ENCODE data around the gene BACH2. TPM values are rescaled to one million over a fixed set of nuclear protein-coding genes. Genes with fewer than 3 reads are reported as not detected.

BACH2 gene
- polyA plus RNA-seq, 1 experiment: 0.10 TPM

DNA sequence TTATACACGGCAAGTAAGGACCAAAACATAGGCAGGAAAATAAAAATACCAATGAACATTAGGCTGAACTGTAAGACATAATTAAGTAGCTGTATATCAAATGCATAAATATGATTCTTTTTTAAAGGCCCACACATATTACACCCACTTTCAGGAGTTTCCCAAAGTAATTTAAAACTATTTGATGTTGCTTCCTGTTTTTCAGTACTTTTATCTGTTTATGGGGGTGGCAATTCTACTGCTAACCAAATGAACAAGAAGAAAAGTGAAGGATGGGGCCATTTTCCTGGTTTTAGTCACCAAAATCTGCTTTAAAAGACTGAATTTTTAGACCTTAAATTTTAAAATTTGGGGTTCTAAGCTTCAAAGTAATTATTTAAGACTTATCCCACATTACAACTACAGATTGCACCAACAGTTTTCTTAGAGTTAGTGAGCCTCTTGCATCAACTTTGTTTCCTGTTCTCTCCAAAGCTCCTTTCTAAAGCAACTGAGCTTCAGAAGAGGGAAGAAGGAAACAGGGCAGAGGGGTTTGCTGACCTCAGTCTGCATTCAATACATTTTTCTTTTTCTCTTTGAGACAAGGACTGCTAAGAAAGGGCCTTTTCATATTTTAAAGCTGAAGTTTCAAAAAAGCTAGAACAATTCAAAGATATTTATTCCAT is 191.0 kb downstream of the BACH2 start:
- CTCF ChIA-PET: interaction anchor here (0.8 to 1.8 kb wide), 3 partner anchors 13 to 134 kb away, joined by 3 to 6 read pairs (median 3); no protein-coding TSS in a partner anchor
- TF ChIP-seq CTCF (IDR thresholded peaks at IDR 0.05; ENCODE audit: insufficient read depth, low read depth, low read length): no peak
- Histone ChIP-seq H3K27me3 (ENCODE audit: control insufficient read depth, insufficient read depth, low read length) (peaks cover 7% of the 10 kb centered on the region; the same call in 1 of the 2 replicates), H3K4me3 (ENCODE audit: low read depth, low read length) (no peak overlapping the region), H3K36me3 (ENCODE audit: control insufficient read depth, insufficient read depth, low read length) (no peaks in the 10 kb centered on the region)
- DNase-seq (ENCODE audit: low read depth): no peak
- POLR2A ChIA-PET: interaction anchor here (0.6 kb wide), 2 partner anchors 116 to 265 kb away, joined by 3 read pairs; no protein-coding TSS in a partner anchor

GRCh38 chr6:90103056-90103800 is 193.4 kb downstream of the BACH2 start:
- Histone ChIP-seq H3K36me3 (ENCODE audit: control insufficient read depth, insufficient read depth, low read length) (no peaks in the 10 kb centered on the region), H3K4me3 (ENCODE audit: low read depth, low read length) (peak overlapping the region; percentile 1; the same call in 1 of the 2 replicates), H3K27me3 (ENCODE audit: control insufficient read depth, insufficient read depth, low read length) (peaks cover 4% of the 10 kb centered on the region; the same call in 1 of the 2 replicates)
- TF ChIP-seq CTCF (IDR thresholded peaks at IDR 0.05; ENCODE audit: insufficient read depth, low read depth, low read length): no peak
- peak; percentile 9 for DNase-seq (ENCODE audit: low read depth)
- ChIA-PET CTCF (no interaction called here), POLR2A (no interaction called here)

DNA sequence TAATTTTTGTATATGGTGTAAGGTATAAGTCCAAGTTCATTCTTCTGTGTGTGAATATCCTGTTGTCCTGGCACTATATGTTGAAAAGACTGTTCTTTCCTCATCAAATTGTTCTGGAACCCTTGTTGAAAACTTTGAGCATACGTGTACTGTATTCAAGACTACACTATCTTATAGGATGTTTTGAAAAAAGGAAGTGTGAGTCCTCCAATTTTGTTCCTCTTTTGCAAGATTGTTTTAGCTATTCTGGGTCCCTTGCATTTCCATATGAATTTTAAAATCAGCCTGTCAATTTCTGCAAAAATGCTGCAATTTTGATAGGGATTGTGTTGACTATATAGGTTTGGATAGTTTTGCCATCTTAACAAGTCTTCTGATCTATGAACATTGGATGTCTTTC is 195.2 kb downstream of the BACH2 start:
- POLR2A ChIA-PET: no interaction called here
- CTCF ChIA-PET: no interaction called here
- H3K4me3 ChIP-seq (ENCODE audit: low read depth, low read length): no peak overlapping the region

DNA sequence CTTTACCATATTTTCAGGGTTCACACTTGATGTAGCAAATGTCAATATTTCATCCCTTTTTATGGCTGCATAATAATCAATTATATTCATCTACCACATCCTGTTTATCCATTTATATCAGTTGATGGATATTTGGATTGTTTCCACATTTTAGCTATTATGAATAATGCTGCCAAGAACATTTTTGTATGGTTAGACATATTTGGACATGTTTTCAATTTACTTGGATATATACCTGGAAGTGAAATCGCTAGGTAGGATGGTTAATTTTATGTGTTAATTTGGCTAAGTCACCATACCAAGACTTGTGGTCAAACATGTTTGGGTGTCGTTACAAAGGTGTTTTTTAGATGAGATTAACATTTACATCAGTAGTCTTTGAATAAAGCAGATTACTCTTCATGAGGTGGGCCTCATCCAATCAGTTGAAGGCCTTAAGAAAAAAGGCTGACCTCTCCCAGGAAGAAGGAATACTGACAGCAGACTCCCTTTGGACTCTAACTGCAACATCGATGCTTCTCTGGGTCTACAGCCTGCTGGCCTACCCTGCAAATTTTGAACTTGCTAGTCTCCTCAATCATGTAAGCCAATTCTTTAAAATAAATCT is 196.5 kb downstream of the BACH2 start:
- ChIA-PET CTCF (interaction anchor here (1.3 kb wide), 1 partner anchor 9 kb away, joined by 3 read pairs; no protein-coding TSS in a partner anchor), POLR2A (no interaction called here)
- no peak for DNase-seq (ENCODE audit: low read depth)
- no peak for TF ChIP-seq CTCF (IDR thresholded peaks at IDR 0.05; ENCODE audit: insufficient read depth, low read depth, low read length)
- no peak overlapping the region for H3K4me3 ChIP-seq (ENCODE audit: low read depth, low read length)
- no peaks in the 10 kb centered on the region for H3K36me3 ChIP-seq (ENCODE audit: control insufficient read depth, insufficient read depth, low read length)
- peaks cover 3% of the 10 kb centered on the region; the same call in 1 of the 2 replicates for H3K27me3 ChIP-seq (ENCODE audit: control insufficient read depth, insufficient read depth, low read length)

More for the DNA sequence above, 195.2 kb downstream of the BACH2 start:
- Histone ChIP-seq H3K27me3 (ENCODE audit: control insufficient read depth, insufficient read depth, low read length) (peaks cover 4% of the 10 kb centered on the region; the same call in 1 of the 2 replicates), H3K36me3 (ENCODE audit: control insufficient read depth, insufficient read depth, low read length) (no peaks in the 10 kb centered on the region)
- DNase-seq (ENCODE audit: low read depth): no peak
- no peak for TF ChIP-seq CTCF (IDR thresholded peaks at IDR 0.05; ENCODE audit: insufficient read depth, low read depth, low read length)

- CTCF ChIA-PET: interaction anchor here (0.7 to 2.5 kb wide), 4 partner anchors 15 to 295 kb away, joined by 3 to 6 read pairs (median 4); no protein-coding TSS in a partner anchor
- Histone ChIP-seq H3K27me3 (ENCODE audit: control insufficient read depth, insufficient read depth, low read length) (no peaks in the 10 kb centered on the region; the same call in 1 of the 2 replicates), H3K36me3 (ENCODE audit: control insufficient read depth, insufficient read depth, low read length) (no peaks in the 10 kb centered on the region), H3K4me3 (ENCODE audit: low read depth, low read length) (no peak overlapping the region)
- no peak for DNase-seq (ENCODE audit: low read depth)
- TF ChIP-seq CTCF (IDR thresholded peaks at IDR 0.05; ENCODE audit: insufficient read depth, low read depth, low read length): no peak
- POLR2A ChIA-PET: no interaction called here
These were observed 198.0 kb downstream of the BACH2 start for GRCh38 chr6:90098627-90099026.

Measured in BJ (cell line).